Neural cell (in vitro differentiated cells): ENCODE results near the gene KCNJ12. TPM values are rescaled to one million over a fixed set of nuclear protein-coding genes. Genes with fewer than 3 reads are reported as not detected.

Source experiments
- H2AFZ ChIP-seq: fragments of 200-600, 300-800 bp; sonication (generic), shearing (Covaris generic); 2 replicates; pipeline ENCODE4 v1.6.0; 2014; ENCODE audit warnings: low read depth, mild to moderate bottlenecking, antibody characterized with exemption, low read length, moderate library complexity
- H3F3A ChIP-seq: fragments of 200-600 bp; shearing (Covaris generic); 2 replicates; pipeline ENCODE4 v1.6.1; 2016; ENCODE audit warnings: mild to moderate bottlenecking, moderate library complexity, mixed read lengths, antibody characterized with exemption, low read length; ENCODE audit not compliant: insufficient read depth, poor library complexity, severe bottlenecking
- H3K27ac ChIP-seq: fragments of 200-600, 300-800 bp; sonication (generic), shearing (Covaris generic); 2 replicates; pipeline ENCODE4 v1.5.1; 2014; ENCODE audit warnings: mild to moderate bottlenecking, low read length, moderate library complexity
- H3K27me3 ChIP-seq: fragments of 300-800, 200-600 bp; sonication (generic), shearing (Covaris generic); 2 replicates; pipeline ENCODE4 v1.6.0; 2014; ENCODE audit warnings: mild to moderate bottlenecking, low read depth, low read length, moderate library complexity; ENCODE audit not compliant: insufficient read depth
- H3K36me3 ChIP-seq: fragments of 300-800, 200-600 bp; sonication (generic), shearing (Covaris generic); 2 replicates; pipeline ENCODE4 v1.5.1; 2014; ENCODE audit warnings: mild to moderate bottlenecking, antibody characterized with exemption, low read length, moderate library complexity; ENCODE audit not compliant: insufficient read depth
- H3K4me2 ChIP-seq: fragments of 300-800, 200-600 bp; sonication (generic), shearing (Covaris generic); 2 replicates; pipeline ENCODE4 v1.6.0; 2014; ENCODE audit warnings: mild to moderate bottlenecking, low read length
- H3K4me3 ChIP-seq: fragments of 300-800, 200-600 bp; sonication (generic), shearing (Covaris generic); 2 replicates; pipeline ENCODE4 v1.5.1; 2014; ENCODE audit warnings: mild to moderate bottlenecking, low read length, moderate library complexity
- H3K79me2 ChIP-seq: fragments of 200-600 bp; shearing (Covaris generic); replicated peaks from 2 replicates; pipeline ENCODE4 v1.6.0; 2014; ENCODE audit warnings: mild to moderate bottlenecking, low read length, moderate library complexity; ENCODE audit not compliant: insufficient read depth
- H3K9ac ChIP-seq: fragments of 300-800, 200-600 bp; sonication (generic), shearing (Covaris generic); 2 replicates; pipeline ENCODE4 v1.6.1; 2016; ENCODE audit warnings: mild to moderate bottlenecking, low read length, mixed read lengths
- H3K9me2 ChIP-seq: fragments of 200-600 bp; shearing (Covaris generic); 2 replicates; pipeline ENCODE4 v1.6.1; 2016; ENCODE audit warnings: mild to moderate bottlenecking, low read length, mixed read lengths; ENCODE audit not compliant: insufficient read depth
- H3K9me3 ChIP-seq: fragments of 200-600, 300-800 bp; sonication (generic), shearing (Covaris generic); 2 replicates; pipeline ENCODE4 v1.6.1; 2016; ENCODE audit warnings: mild to moderate bottlenecking, mixed run types, low read length, moderate library complexity, mixed read lengths
- H4K20me1 ChIP-seq: fragments of 200-600 bp; shearing (Covaris generic); 2 replicates; pipeline ENCODE4 v1.6.1; 2016; ENCODE audit warnings: mild to moderate bottlenecking, mixed run types; ENCODE audit not compliant: insufficient read depth
- CTCF ChIP-seq: fragments of 450-650 bp; IDR thresholded peaks from 2 replicates; pipeline ENCODE4 v1.5.1; 2014; ENCODE audit warnings: antibody characterized with exemption, mild to moderate bottlenecking, moderate library complexity; ENCODE audit not compliant: poor library complexity, severe bottlenecking
- EP300 ChIP-seq: fragments of 450-650 bp; conservative IDR thresholded peaks from 2 replicates; pipeline ENCODE4 v1.6.1; 2014; ENCODE audit warnings: antibody characterized with exemption, mild to moderate bottlenecking, moderate library complexity; ENCODE audit not compliant: poor library complexity, severe bottlenecking
- EZH2 ChIP-seq: fragments of 200-600, 300-800 bp; shearing (Covaris generic), sonication (generic); IDR thresholded peaks from 2 replicates; pipeline ENCODE4 v1.6.1; 2014; ENCODE audit warnings: antibody characterized with exemption, low read length, borderline replicate concordance, mild to moderate bottlenecking; ENCODE audit not compliant: insufficient read depth, poor library complexity, severe bottlenecking
- MXI1 ChIP-seq: fragments of 450-650 bp; conservative IDR thresholded peaks from 2 replicates; pipeline ENCODE4 v1.6.1; 2014; ENCODE audit warnings: antibody characterized with exemption, mild to moderate bottlenecking; ENCODE audit not compliant: poor library complexity, severe bottlenecking
- POLR2AphosphoS5 ChIP-seq: IDR thresholded peaks from 2 replicates; pipeline ENCODE4 v1.6.1; 2012
- RAD21 ChIP-seq: fragments of 450-650 bp; conservative IDR thresholded peaks from 2 replicates; pipeline ENCODE4 v1.6.1; 2014; ENCODE audit warnings: antibody characterized with exemption, mild to moderate bottlenecking, moderate library complexity
- REST ChIP-seq: IDR thresholded peaks from 2 replicates; pipeline ENCODE4 v1.6.1; 2012; ENCODE audit warnings: borderline replicate concordance
- SMC3 ChIP-seq: fragments of 450-650 bp; conservative IDR thresholded peaks from 2 replicates; pipeline ENCODE4 v1.6.1; 2014; ENCODE audit warnings: antibody characterized with exemption, mild to moderate bottlenecking, moderate library complexity; ENCODE audit not compliant: poor library complexity
- TAF1 ChIP-seq: IDR thresholded peaks from 2 replicates; pipeline ENCODE4 v1.6.1; 2012; ENCODE audit warnings: low read depth
- polyA plus RNA-seq: library from polyadenylated mRNA; depleted of rRNA; stranded (reverse); fragments of >200 nt; gene quantifications from 2 replicates; pipeline ENCODE4 v1.2.3, GENCODE V29; 2014

Gene KCNJ12
- polyA plus RNA-seq, 1 donor from 2014 or later, result 1.3 TPM

GRCh38 chr17:21373036-21373435 lies 3.1 kb upstream of the KCNJ12 start:
- TF ChIP-seq MXI1 (no peak), RAD21 (no peak), EZH2 (no peak), REST (no peak), SMC3 (no peak), POLR2AphosphoS5 (no peak), CTCF (no peak), TAF1 (no peak), EP300 (no peak)
- Histone ChIP-seq H3K36me3 (no peaks in the 10 kb centered on the region), H3K27ac (no peak overlapping the region), H3K4me3 (no peak overlapping the region), H3K9me2 (no peaks in the 10 kb centered on the region), H3K79me2 (no peaks in the 10 kb centered on the region), H2AFZ (no peak overlapping the region), H4K20me1 (no peaks in the 10 kb centered on the region), H3K9me3 (no peaks in the 10 kb centered on the region), H3K9ac (no peak overlapping the region), H3K27me3 (peaks cover 23% of the 10 kb centered on the region), H3F3A (no peaks in the 10 kb centered on the region), H3K4me2 (no peak overlapping the region)

GRCh38 chr17:21373696-21374440 lies 2.3 kb upstream of the KCNJ12 start:
- H3K27me3 ChIP-seq, result peaks cover 31% of the 10 kb centered on the region
- H3K27ac ChIP-seq, result no peak overlapping the region
- H3K4me3 ChIP-seq, result no peak overlapping the region
- no peak for TF ChIP-seq EZH2
- TF ChIP-seq CTCF, result no peak
- no peak for TF ChIP-seq EP300
- TF ChIP-seq TAF1, result no peak
- no peak for TF ChIP-seq REST
- TF ChIP-seq POLR2AphosphoS5, result no peak
- no peak for TF ChIP-seq SMC3
- TF ChIP-seq RAD21, result no peak
- no peak overlapping the region for H2AFZ ChIP-seq
- H3K79me2 ChIP-seq, result no peaks in the 10 kb centered on the region
- H4K20me1 ChIP-seq, result no peaks in the 10 kb centered on the region
- H3K4me2 ChIP-seq, result no peak overlapping the region
- H3K9me3 ChIP-seq, result no peaks in the 10 kb centered on the region
- no peaks in the 10 kb centered on the region for H3F3A ChIP-seq
- H3K9ac ChIP-seq, result no peak overlapping the region
- no peaks in the 10 kb centered on the region for H3K9me2 ChIP-seq
- H3K36me3 ChIP-seq, result no peaks in the 10 kb centered on the region
